ENCODE measurements around the gene PLXNB2. TPM values are rescaled to one million over a fixed set of nuclear protein-coding genes. Genes with fewer than 3 reads are reported as not detected.

Gene PLXNB2
- total and polyA plus RNA-seq, 2 donors (not counting 1 experiment from before 2014, with no cell fraction given): 62.7 to 209 TPM

DNA sequence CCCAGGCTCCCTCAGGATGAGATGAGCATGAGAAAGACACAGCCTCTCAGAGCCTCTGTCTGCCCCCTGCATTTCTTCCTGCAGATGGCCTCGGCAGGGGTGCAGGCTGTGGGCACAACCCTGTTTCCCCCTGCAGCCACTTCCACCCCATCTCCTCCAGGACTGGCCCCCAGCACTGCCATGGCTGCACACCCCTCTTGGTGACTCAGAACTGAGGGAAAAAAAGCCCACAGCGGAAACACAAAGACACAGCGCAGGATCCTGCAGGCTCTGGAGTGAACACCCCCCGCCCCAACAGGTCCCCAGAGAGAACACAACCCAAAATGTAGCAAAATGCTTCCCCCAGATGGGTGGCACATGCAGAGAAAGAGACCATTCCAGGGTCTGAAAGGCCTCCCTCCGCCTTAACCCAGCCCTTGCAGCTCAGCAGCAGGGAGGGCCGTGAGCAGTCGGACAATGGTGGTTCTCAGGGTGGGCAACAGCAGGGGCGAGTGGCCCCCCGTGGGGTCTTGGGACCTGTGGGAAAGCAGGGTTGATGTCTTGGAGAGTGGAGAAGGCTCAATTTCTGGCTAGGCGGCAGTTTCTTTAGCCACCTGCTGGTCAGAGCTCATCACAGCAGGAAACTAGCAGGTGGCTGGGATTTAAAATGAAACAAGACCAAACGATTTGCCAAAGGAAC lies 70.6 kb downstream of the PLXNB2 start:
- DNase-seq (ENCODE audit: low read depth in 2 of 2): no peak
- Histone ChIP-seq H3K9ac (ENCODE audit: insufficient read depth, low read length) (no peak overlapping the region), H2AFZ (ENCODE audit: low read length) (no peak overlapping the region), H3K9me3 (ENCODE audit: control insufficient read depth, insufficient read depth, low read depth, low read length) (no peaks in the 10 kb centered on the region), H3K4me3 (replicated peaks in 1 of 4; ENCODE audit: control extremely low read depth in 1 of 4, insufficient read depth in 1 of 4, low read depth in 3 of 4, low read length in 4 of 4) (no peak overlapping the region), H3K4me1 (ENCODE audit: control insufficient read depth, extremely low read depth, insufficient read depth, low read length) (peaks cover 3% of the 10 kb centered on the region), H4K20me1 (ENCODE audit: control insufficient read depth, extremely low read depth, insufficient read depth, low read length) (no peaks in the 10 kb centered on the region), H3K79me2 (ENCODE audit: control insufficient read depth, insufficient read depth, low read length) (peaks cover 37% of the 10 kb centered on the region), H3K27me3 (ENCODE audit: control insufficient read depth, insufficient read depth, low read length) (no peaks in the 10 kb centered on the region), H3K4me2 (ENCODE audit: extremely low read depth, insufficient read depth, low read length) (no peak overlapping the region), H3K36me3 (ENCODE audit: control insufficient read depth, insufficient read depth, low read length) (peaks cover 13% of the 10 kb centered on the region), H3K27ac (ENCODE audit: insufficient read depth, low read length) (no peak overlapping the region)
- no peak for TF ChIP-seq EZH2 (IDR thresholded peaks at IDR 0.05; ENCODE audit: low read length, missing control alignments)
- TF ChIP-seq, protein P1, sequence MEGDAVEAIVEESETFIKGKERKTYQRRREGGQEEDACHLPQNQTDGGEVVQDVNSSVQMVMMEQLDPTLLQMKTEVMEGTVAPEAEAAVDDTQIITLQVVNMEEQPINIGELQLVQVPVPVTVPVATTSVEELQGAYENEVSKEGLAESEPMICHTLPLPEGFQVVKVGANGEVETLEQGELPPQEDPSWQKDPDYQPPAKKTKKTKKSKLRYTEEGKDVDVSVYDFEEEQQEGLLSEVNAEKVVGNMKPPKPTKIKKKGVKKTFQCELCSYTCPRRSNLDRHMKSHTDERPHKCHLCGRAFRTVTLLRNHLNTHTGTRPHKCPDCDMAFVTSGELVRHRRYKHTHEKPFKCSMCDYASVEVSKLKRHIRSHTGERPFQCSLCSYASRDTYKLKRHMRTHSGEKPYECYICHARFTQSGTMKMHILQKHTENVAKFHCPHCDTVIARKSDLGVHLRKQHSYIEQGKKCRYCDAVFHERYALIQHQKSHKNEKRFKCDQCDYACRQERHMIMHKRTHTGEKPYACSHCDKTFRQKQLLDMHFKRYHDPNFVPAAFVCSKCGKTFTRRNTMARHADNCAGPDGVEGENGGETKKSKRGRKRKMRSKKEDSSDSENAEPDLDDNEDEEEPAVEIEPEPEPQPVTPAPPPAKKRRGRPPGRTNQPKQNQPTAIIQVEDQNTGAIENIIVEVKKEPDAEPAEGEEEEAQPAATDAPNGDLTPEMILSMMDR (conservative IDR thresholded peaks at IDR 0.05 in 1 of 2, IDR thresholded peaks at IDR 0.05 in 1 of 2; ENCODE audit: low read depth in 1 of 2, low read length in 2 of 2): peak; percentile 22 to 38

DNA sequence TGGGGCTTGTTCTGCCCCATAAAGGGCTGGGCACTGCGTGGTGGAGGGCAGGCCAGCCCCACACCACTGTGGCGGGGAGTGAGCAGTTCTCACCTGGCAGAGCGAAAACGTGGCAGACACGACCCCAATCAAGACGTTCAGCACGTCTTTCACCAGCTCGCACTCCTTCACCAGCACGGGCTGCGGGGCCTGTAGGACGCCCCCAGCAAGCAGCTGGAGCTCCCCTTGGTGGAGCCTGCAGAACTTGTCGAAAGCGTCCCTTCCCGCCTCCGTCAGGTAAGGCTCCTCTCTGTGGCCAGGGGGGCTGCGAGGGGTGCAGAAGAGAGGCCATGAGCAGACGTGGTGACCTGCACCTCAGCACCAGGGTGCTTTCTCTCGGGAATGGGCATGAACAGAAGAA lies 74.2 kb downstream of the PLXNB2 start:
- Histone ChIP-seq H3K4me1 (ENCODE audit: control insufficient read depth, extremely low read depth, insufficient read depth, low read length) (no peaks in the 10 kb centered on the region), H3K4me2 (ENCODE audit: extremely low read depth, insufficient read depth, low read length) (no peak overlapping the region), H2AFZ (ENCODE audit: low read length) (no peak overlapping the region), H3K27me3 (ENCODE audit: control insufficient read depth, insufficient read depth, low read length) (no peaks in the 10 kb centered on the region), H3K27ac (ENCODE audit: insufficient read depth, low read length) (no peak overlapping the region), H3K4me3 (replicated peaks in 1 of 4; ENCODE audit: control extremely low read depth in 1 of 4, insufficient read depth in 1 of 4, low read depth in 3 of 4, low read length in 4 of 4) (no peak overlapping the region), H3K9me3 (ENCODE audit: control insufficient read depth, insufficient read depth, low read depth, low read length) (no peaks in the 10 kb centered on the region), H4K20me1 (ENCODE audit: control insufficient read depth, extremely low read depth, insufficient read depth, low read length) (no peaks in the 10 kb centered on the region), H3K79me2 (ENCODE audit: control insufficient read depth, insufficient read depth, low read length) (peaks cover 18% of the 10 kb centered on the region), H3K36me3 (ENCODE audit: control insufficient read depth, insufficient read depth, low read length) (peaks cover 5% of the 10 kb centered on the region), H3K9ac (ENCODE audit: insufficient read depth, low read length) (no peak overlapping the region)
- TF ChIP-seq, protein P1 (conservative IDR thresholded peaks at IDR 0.05 in 1 of 2, IDR thresholded peaks at IDR 0.05 in 1 of 2; ENCODE audit: low read depth in 1 of 2, low read length in 2 of 2): no peak
- no peak for TF ChIP-seq EZH2 (IDR thresholded peaks at IDR 0.05; ENCODE audit: low read length, missing control alignments)
- DNase-seq (ENCODE audit: low read depth in 2 of 2): no peak

DNA sequence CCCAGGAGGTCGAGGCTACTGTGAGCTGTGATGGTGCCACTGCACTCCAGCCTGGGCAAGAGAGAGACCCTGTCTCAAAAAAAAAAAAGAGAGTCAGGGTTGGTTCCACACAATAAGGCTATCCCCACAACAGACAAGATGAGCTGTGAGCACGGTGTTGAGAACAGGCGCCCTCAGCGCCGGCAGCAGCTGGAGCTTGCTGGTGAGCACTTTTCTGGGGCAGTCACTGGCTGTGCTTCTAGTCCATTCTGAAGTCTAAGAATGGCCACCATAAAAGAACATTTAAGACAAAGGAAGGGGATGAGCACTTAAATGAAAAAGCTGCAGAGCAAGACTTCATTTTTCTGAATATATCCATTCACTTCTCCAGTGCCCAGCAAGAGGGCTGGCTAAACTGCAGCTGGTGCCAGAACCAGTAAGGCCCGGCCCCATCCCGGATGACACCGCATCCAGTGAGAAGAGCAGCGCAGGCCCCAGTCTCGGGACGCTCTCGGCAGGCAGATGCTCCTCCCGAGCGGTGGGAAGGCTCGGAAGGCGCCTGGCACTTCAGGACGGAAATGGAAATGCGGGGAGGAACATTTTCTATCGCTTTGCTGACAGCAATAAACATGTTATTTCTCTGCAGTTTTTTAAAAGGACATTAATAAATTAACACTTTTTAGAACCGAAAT lies 74.8 kb downstream of the PLXNB2 start:
- no peaks in the 10 kb centered on the region for H3K9me3 ChIP-seq (ENCODE audit: control insufficient read depth, insufficient read depth, low read depth, low read length)
- no peaks in the 10 kb centered on the region for H4K20me1 ChIP-seq (ENCODE audit: control insufficient read depth, extremely low read depth, insufficient read depth, low read length)
- H3K4me1 ChIP-seq (ENCODE audit: control insufficient read depth, extremely low read depth, insufficient read depth, low read length): no peaks in the 10 kb centered on the region
- no peak overlapping the region for H2AFZ ChIP-seq (ENCODE audit: low read length)
- no peaks in the 10 kb centered on the region for H3K27me3 ChIP-seq (ENCODE audit: control insufficient read depth, insufficient read depth, low read length)
- no peak for DNase-seq (ENCODE audit: low read depth in 2 of 2)
- H3K36me3 ChIP-seq (ENCODE audit: control insufficient read depth, insufficient read depth, low read length): peaks cover 5% of the 10 kb centered on the region
- peaks cover 18% of the 10 kb centered on the region for H3K79me2 ChIP-seq (ENCODE audit: control insufficient read depth, insufficient read depth, low read length)
- TF ChIP-seq EZH2 (IDR thresholded peaks at IDR 0.05; ENCODE audit: low read length, missing control alignments): no peak
- TF ChIP-seq, protein P1 (conservative IDR thresholded peaks at IDR 0.05 in 1 of 2, IDR thresholded peaks at IDR 0.05 in 1 of 2; ENCODE audit: low read depth in 1 of 2, low read length in 2 of 2): no peak
- no peak overlapping the region for H3K4me2 ChIP-seq (ENCODE audit: extremely low read depth, insufficient read depth, low read length)
- H3K27ac ChIP-seq (ENCODE audit: insufficient read depth, low read length): no peak overlapping the region
- no peak overlapping the region for H3K9ac ChIP-seq (ENCODE audit: insufficient read depth, low read length)
- H3K4me3 ChIP-seq (replicated peaks in 1 of 4; ENCODE audit: control extremely low read depth in 1 of 4, insufficient read depth in 1 of 4, low read depth in 3 of 4, low read length in 4 of 4): no peak overlapping the region
